Effector CD8-positive, alpha-beta T cell (primary cell): ENCODE results near the gene TAF4.
"Not testable (repeated sequence)": the region's sequence is repeated elsewhere in the genome, so short reads cannot be mapped to it uniquely, and the experiment has no call there.

Experiments
- DNase-seq: peaks from one replicate; lab custom pipeline; 2025; lab: John Stamatoyannopoulos, UW

TAF4 gene

DNA sequence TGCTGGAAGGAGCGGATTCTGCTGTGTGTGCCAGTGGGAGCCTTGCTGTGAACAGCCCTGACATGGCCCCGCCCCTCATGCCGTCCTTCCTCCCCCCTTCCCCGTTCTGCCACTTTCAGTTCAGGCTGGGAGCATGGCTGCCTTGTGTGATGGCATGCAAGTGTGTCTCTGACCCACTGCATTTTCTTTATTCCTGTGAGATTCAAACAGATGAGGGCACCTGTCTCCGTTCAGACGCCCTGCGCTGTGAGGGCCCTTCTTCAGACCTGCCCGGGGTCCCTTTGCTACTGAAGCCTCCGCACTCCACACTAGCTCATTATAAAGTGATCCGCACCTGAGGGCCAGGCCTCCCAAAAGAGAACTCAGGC is 88.3 kb downstream of the TAF4 start:
- DNase-seq: no peak

DNA sequence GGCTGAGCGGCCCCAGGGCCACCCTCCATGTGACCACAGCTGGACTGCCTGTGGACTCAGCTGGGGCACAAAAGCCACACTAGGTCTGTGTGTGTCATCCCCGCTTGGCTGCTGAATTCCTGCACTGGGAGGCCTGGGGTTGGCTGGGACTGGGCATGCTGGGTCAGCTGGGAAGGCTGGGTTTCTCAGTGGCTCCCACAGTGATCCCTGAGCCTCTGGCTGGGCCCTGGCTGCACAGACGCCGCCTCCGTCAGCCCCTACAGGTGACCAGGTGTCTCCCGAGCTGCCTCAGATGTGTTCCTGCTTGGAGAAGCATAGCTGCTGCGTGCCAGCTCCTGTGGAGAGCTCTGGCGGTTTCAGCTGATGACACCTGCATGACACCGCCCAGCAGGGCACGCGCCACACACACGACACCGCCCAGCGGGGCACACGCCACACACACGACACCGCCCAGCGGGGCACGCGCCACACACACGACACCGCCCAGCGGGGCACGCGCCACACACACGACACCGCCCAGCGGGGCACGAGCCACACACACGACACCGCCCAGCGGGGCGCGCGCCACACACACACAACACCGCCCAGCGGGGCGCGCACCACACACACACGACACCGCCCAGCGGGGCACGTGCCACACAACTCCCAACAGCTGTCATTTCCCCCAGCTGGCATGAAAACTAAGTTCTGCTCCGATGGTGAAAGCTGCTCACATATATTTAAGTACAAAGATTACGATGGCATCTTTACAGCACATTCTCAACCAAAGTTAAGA is 88.8 kb downstream of the TAF4 start:
- no peak for DNase-seq

DNA sequence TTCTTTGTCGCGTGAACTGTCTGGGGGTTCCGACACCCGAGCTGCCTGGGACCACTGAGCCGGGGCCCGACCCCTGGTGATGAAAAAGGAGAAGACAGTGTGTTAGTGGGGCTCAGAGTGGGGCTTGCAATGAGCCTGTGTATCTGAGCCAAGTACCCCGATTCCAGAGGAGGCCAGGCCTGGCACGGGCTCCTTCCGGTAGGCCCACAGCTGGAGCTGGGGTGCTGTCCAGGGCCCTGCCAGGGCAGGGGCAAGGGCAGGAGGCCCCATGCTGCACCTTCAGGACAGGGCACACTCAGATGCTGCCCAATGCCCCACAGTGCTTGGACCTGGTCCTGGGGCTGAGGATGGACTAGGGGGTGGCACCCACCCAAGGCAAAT is 89.4 kb downstream of the TAF4 start:
- DNase-seq: no peak

- no peak for DNase-seq
Measured at GRCh38 chr20:61975407-61976129, 90.1 kb downstream of the TAF4 start.

GRCh38 chr20:61974357-61974665 is 91.4 kb downstream of the TAF4 start:
- DNase-seq: no peak

- DNase-seq: no peak
Measured at GRCh38 chr20:61973515-61974356, 91.9 kb downstream of the TAF4 start.

- DNase-seq: no peak
Measured at GRCh38 chr20:61972636-61973508, 92.8 kb downstream of the TAF4 start.

GRCh38 chr20:61971595-61971994 is 94.1 kb downstream of the TAF4 start:
- DNase-seq: not testable (repeated sequence)

DNA sequence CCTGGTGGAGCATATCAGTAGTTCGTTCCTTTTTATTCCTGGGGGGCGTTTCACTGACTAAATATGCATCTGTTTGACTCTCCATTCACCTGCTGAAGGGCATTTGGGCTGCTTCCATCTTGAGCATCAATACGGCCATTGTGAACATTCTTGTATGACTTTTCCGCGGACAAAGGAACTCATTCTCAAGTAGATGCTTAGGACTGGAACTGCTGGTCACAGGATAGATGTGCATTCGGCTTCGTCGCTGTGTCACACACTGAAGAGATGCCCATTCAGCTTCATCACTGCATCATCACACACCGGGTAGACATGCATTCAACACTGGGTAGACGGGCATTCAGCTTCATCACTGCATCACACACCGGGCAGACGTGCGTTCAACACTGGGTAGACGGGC is 95.3 kb downstream of the TAF4 start:
- no peak for DNase-seq

DNA sequence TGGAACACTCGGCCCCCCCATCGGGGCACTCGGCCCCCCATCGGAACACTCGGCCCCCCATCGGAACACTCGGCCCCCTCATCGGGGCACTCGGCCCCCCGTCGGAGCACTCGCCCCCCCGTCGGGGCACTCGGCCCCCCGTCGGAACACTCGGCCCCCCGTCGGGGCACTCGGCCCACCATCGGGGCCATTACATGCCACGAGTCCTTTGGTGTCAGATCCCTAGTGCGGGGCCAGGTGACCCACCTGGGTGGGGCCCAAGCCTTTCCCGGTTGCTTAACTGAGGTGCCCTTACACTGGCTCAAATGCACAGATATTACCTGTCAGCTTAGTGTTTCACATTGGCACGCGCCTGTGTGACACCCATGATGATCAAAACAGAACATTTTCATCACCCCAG is 95.9 kb downstream of the TAF4 start:
- no peak for DNase-seq

GRCh38 chr20:61968932-61969331 is 96.7 kb downstream of the TAF4 start:
- DNase-seq: no peak

GRCh38 chr20:61968036-61968810 is 97.5 kb downstream of the TAF4 start:
- no peak for DNase-seq

DNA sequence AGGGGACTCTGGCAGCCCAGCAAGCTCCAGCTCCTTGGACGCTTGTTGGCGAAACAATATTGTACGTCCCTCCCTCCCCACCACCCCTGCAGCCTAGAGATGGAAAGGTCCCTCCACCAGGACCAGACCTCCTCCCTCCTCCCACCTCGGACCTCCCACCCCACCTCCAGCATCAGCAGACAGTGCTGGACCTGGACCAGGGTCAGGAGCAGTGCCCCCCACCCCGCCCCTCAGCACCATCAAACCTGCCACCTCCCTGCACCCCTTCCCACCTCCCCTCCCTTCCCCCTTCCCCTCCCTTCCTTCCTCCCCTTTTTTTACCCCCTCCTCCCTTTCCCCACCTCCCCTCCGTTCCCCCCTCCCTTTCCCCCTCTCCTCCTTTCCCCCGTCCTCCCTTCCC is 98.4 kb downstream of the TAF4 start:
- no peak for DNase-seq

- no peak for DNase-seq
Measured at GRCh38 chr20:61966492-61967244, 99.0 kb downstream of the TAF4 start.

DNA sequence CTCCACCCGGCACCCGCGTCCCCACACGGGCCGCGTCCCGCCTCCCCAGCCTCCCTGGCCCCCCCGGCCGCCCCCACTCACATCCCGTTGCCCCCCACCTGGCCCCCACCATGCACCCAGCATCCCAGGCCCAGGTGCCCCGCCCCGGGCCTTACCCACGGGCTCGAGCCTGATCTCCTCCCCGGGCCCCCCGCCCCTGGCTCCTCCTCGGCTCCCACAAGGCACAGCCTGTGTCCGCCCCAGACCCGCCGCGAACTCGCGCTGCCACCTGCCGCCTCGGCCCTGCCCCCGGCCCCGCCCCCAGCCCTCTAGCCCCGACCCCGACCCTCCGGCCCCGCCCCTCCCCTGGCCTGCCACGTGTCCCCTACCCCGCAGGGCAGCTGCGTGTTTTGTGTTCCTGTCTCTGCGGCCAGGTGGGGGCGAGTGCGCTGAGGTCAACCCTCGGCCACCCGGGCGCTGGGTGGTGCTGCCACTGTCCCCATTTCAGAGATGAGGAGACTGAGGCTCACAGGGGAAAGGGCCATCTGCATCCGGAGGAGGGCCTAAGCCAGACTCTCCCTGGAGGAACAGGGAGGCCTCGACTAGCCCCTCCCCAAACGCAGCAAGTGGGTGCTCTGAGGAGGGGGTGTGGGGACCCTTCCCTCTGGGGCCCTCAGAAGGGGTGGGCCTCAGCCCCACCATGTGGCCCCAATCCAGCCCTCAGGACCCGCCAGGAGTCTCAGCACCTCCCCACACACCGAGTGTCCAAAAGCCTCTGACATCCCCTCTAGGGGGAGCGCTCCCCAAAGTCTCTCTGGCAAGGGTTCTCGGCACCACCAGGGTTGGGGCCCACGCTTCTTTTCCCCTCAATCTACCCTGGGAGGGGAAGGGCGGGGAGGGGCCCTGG is 99.8 kb downstream of the TAF4 start:
- DNase-seq: no peak

- no peak for DNase-seq
Measured at GRCh38 chr20:61964675-61965605, 100.7 kb downstream of the TAF4 start.

- DNase-seq: no peak
Measured at GRCh38 chr20:61963885-61964674, 101.6 kb downstream of the TAF4 start.
